ENCODE results near the gene CCN5.
"Not testable (repeated sequence)": the region's sequence is repeated elsewhere in the genome, so short reads cannot be mapped to it uniquely, and the experiment has no call there.

Gene CCN5

GRCh38 chr20:44762466-44763140 lies 47.4 kb downstream of the CCN5 start:
- no peak for DNase-seq

GRCh38 chr20:44763798-44764197 lies 48.6 kb downstream of the CCN5 start:
- not testable (repeated sequence) for DNase-seq

- DNase-seq = no peak
Observed at GRCh38 chr20:44765091-44765490, 49.9 kb downstream of the CCN5 start.

GRCh38 chr20:44765701-44766347 lies 50.7 kb downstream of the CCN5 start:
- DNase-seq = no peak

GRCh38 chr20:44768256-44768655 lies 53.1 kb downstream of the CCN5 start:
- DNase-seq = no peak

- DNase-seq = no peak
Observed at GRCh38 chr20:44768854-44769480, 53.8 kb downstream of the CCN5 start.

GRCh38 chr20:44769481-44769863 lies 54.3 kb downstream of the CCN5 start:
- DNase-seq = no peak

- no peak for DNase-seq
Observed at GRCh38 chr20:44770484-44771171, 55.5 kb downstream of the CCN5 start.

GRCh38 chr20:44771172-44771535 lies 56.0 kb downstream of the CCN5 start:
- DNase-seq = no peak

- no peak for DNase-seq
Observed at GRCh38 chr20:44772636-44773035, 57.5 kb downstream of the CCN5 start.

GRCh38 chr20:44773070-44773829 lies 58.1 kb downstream of the CCN5 start:
- DNase-seq = no peak

GRCh38 chr20:44776980-44777379 lies 61.8 kb downstream of the CCN5 start:
- no peak for DNase-seq

All from NCI-H1092 treated with DMSO at 0.1 percent for 48 hours (cell line).